ENCODE measurements around the gene CASP1. TPM values are rescaled to one million over a fixed set of nuclear protein-coding genes. Genes with fewer than 3 reads are reported as not detected.

CASP1 gene
- total RNA-seq, 6 donors from 2014 or later: 25.1 to 122 (median 41.7) TPM

DNA sequence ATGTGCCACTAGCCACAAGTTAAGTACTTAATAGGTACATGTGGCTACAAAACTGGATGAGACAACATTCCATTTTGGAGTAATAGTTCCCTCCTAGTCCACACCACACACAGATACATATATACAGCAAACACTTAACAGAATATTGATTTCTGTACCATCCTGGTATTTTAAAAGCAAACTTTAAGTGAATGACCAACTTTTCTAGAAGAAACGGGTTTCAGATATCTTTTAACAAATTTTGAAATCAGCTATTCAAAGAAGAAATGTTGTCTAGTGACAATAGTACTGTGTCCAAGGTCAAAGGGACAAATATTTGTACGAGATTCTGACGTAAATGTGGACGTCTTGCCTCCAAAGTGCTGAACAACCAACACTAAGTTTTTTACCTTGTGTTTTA lies 22.5 kb upstream of the CASP1 start:
- WGBS, 2 donors: 63 to 66% methylated on average over 4 of the region's 4 CpGs
- DNase-seq (no peak), ATAC-seq (ENCODE audit: low FRiP score in 2 of 2) (no peak)
- no peak overlapping the region for H3K27ac ChIP-seq
- H3K4me1 ChIP-seq: no peaks in the 10 kb centered on the region
- no peak for TF ChIP-seq CTCF (IDR thresholded peaks at IDR 0.05)
- no peaks in the 10 kb centered on the region for H3K9me3 ChIP-seq
- H3K27me3 ChIP-seq: no peaks in the 10 kb centered on the region
- H3K4me3 ChIP-seq: no peak overlapping the region
- H3K36me3 ChIP-seq: no peaks in the 10 kb centered on the region

GRCh38 chr11:105056446-105056845 lies 21.5 kb upstream of the CASP1 start:
- WGBS, 2 donors: 93 to 100% methylated on average over 1 of the region's 1 CpG
- no peak for DNase-seq
- Histone ChIP-seq H3K36me3 (no peaks in the 10 kb centered on the region), H3K27ac (no peak overlapping the region), H3K9me3 (no peaks in the 10 kb centered on the region), H3K27me3 (no peaks in the 10 kb centered on the region), H3K4me1 (no peaks in the 10 kb centered on the region), H3K4me3 (no peak overlapping the region)
- TF ChIP-seq POLR2A (IDR thresholded peaks at IDR 0.05) (no peak), CTCF (IDR thresholded peaks at IDR 0.05) (no peak), POLR2AphosphoS5 (IDR thresholded peaks at IDR 0.05) (no peak), EP300 (IDR thresholded peaks at IDR 0.05) (no peak)
- ATAC-seq (ENCODE audit: low FRiP score in 2 of 2): no peak

GRCh38 chr11:105054723-105055493 lies 20.0 kb upstream of the CASP1 start:
- H3K9me3 ChIP-seq: no peaks in the 10 kb centered on the region
- H3K27ac ChIP-seq: no peak overlapping the region
- TF ChIP-seq EP300 (IDR thresholded peaks at IDR 0.05) (no peak), POLR2AphosphoS5 (IDR thresholded peaks at IDR 0.05) (no peak), POLR2A (IDR thresholded peaks at IDR 0.05) (no peak), CTCF (IDR thresholded peaks at IDR 0.05) (no peak)
- no peak overlapping the region for H3K4me3 ChIP-seq
- no peaks in the 10 kb centered on the region for H3K4me1 ChIP-seq
- ATAC-seq (ENCODE audit: low FRiP score in 2 of 2) (no peak), DNase-seq (no peak)
- no peaks in the 10 kb centered on the region for H3K36me3 ChIP-seq
- WGBS, 2 donors: 61 to 91% methylated on average over 2 of the region's 2 CpGs
- no peaks in the 10 kb centered on the region for H3K27me3 ChIP-seq

GRCh38 chr11:105052487-105052886 lies 17.5 kb upstream of the CASP1 start:
- WGBS, 2 donors: 94 to 96% methylated on average over 3 of the region's 3 CpGs
- Histone ChIP-seq H3K4me3 (no peak overlapping the region), H3K27me3 (no peaks in the 10 kb centered on the region), H3K36me3 (no peaks in the 10 kb centered on the region), H3K27ac (no peak overlapping the region), H3K9me3 (no peaks in the 10 kb centered on the region), H3K4me1 (peaks cover 0 to 4% (median under 1%) of the 10 kb centered on the region in 4 donors)
- ATAC-seq (ENCODE audit: low FRiP score in 2 of 2) (no peak), DNase-seq (no peak)
- TF ChIP-seq POLR2AphosphoS5 (IDR thresholded peaks at IDR 0.05) (no peak), EP300 (IDR thresholded peaks at IDR 0.05) (no peak), POLR2A (IDR thresholded peaks at IDR 0.05) (no peak), CTCF (IDR thresholded peaks at IDR 0.05) (no peak)

- Histone ChIP-seq H3K9me3 (no peaks in the 10 kb centered on the region), H3K4me1 (peaks cover 0 to 12% (median 8%) of the 10 kb centered on the region in 4 donors), H3K27me3 (no peaks in the 10 kb centered on the region), H3K36me3 (no peaks in the 10 kb centered on the region), H3K4me3 (no peak overlapping the region), H3K27ac (no peak overlapping the region)
- WGBS, 2 donors: 90 to 94% methylated on average over 2 of the region's 2 CpGs
- no peak for TF ChIP-seq EP300 (IDR thresholded peaks at IDR 0.05)
- no peak for TF ChIP-seq CTCF (IDR thresholded peaks at IDR 0.05)
- no peak for TF ChIP-seq POLR2AphosphoS5 (IDR thresholded peaks at IDR 0.05)
- no peak for TF ChIP-seq POLR2A (IDR thresholded peaks at IDR 0.05)
- no peak for DNase-seq
- ATAC-seq (ENCODE audit: low FRiP score in 2 of 2): no peak
Measured at GRCh38 chr11:105051559-105051958, 16.6 kb upstream of the CASP1 start.

Data from upper lobe of left lung (tissue), 6 donors.